ENCODE measurements around the gene U2AF2.

Gene U2AF2

GRCh38 chr19:55667511-55667910 lies 12.7 kb downstream of the U2AF2 start:
- Histone ChIP-seq H3K27me3 (ENCODE audit: insufficient read depth, poor library complexity, severe bottlenecking) (no peaks in the 10 kb centered on the region), H3K27ac (ENCODE audit: poor library complexity, severe bottlenecking) (no peak overlapping the region), H3K36me3 (ENCODE audit: low read depth) (peaks cover 83% of the 10 kb centered on the region), H3K9me3 (ENCODE audit: severe bottlenecking) (no peaks in the 10 kb centered on the region), H3K4me1 (ENCODE audit: insufficient read depth, poor library complexity, severe bottlenecking) (no peaks in the 10 kb centered on the region), H3K4me3 (ENCODE audit: severe bottlenecking) (no peak overlapping the region)
- ATAC-seq (ENCODE audit: low read depth) (no peak), DNase-seq (ENCODE audit: low spot score) (no peak)
- no peak for TF ChIP-seq CTCF (IDR thresholded peaks at IDR 0.05; ENCODE audit: poor library complexity, severe bottlenecking)

- DNase-seq (ENCODE audit: low spot score) (no peak), ATAC-seq (ENCODE audit: low read depth) (peak; percentile 56; the same call in 2 of the 3 replicates)
- Histone ChIP-seq H3K27me3 (ENCODE audit: insufficient read depth, poor library complexity, severe bottlenecking) (no peaks in the 10 kb centered on the region), H3K4me1 (ENCODE audit: insufficient read depth, poor library complexity, severe bottlenecking) (no peaks in the 10 kb centered on the region), H3K9me3 (ENCODE audit: severe bottlenecking) (no peaks in the 10 kb centered on the region), H3K36me3 (ENCODE audit: low read depth) (peaks cover 83% of the 10 kb centered on the region), H3K4me3 (ENCODE audit: severe bottlenecking) (no peak overlapping the region), H3K27ac (ENCODE audit: poor library complexity, severe bottlenecking) (no peak overlapping the region)
- no peak for TF ChIP-seq CTCF (IDR thresholded peaks at IDR 0.05; ENCODE audit: poor library complexity, severe bottlenecking)
Measured at GRCh38 chr19:55667958-55668357, 13.1 kb downstream of the U2AF2 start.

- Histone ChIP-seq H3K27me3 (ENCODE audit: insufficient read depth, poor library complexity, severe bottlenecking) (no peaks in the 10 kb centered on the region), H3K4me1 (ENCODE audit: insufficient read depth, poor library complexity, severe bottlenecking) (no peaks in the 10 kb centered on the region), H3K27ac (ENCODE audit: poor library complexity, severe bottlenecking) (no peak overlapping the region), H3K36me3 (ENCODE audit: low read depth) (peaks cover 83% of the 10 kb centered on the region), H3K9me3 (ENCODE audit: severe bottlenecking) (no peaks in the 10 kb centered on the region), H3K4me3 (ENCODE audit: severe bottlenecking) (no peak overlapping the region)
- ATAC-seq (ENCODE audit: low read depth) (no peak), DNase-seq (ENCODE audit: low spot score) (no peak)
- no peak for TF ChIP-seq CTCF (IDR thresholded peaks at IDR 0.05; ENCODE audit: poor library complexity, severe bottlenecking)
Measured at GRCh38 chr19:55668603-55669348, 13.9 kb downstream of the U2AF2 start.

GRCh38 chr19:55669418-55670279 lies 14.8 kb downstream of the U2AF2 start:
- no peak for ATAC-seq (ENCODE audit: low read depth)

More at GRCh38 chr19:55669418-55670279, 14.8 kb downstream of the U2AF2 start:
- no peak for DNase-seq (ENCODE audit: low spot score)
- TF ChIP-seq CTCF (IDR thresholded peaks at IDR 0.05; ENCODE audit: poor library complexity, severe bottlenecking), result no peak
- Histone ChIP-seq H3K27ac (ENCODE audit: poor library complexity, severe bottlenecking) (no peak overlapping the region), H3K4me1 (ENCODE audit: insufficient read depth, poor library complexity, severe bottlenecking) (no peaks in the 10 kb centered on the region), H3K36me3 (ENCODE audit: low read depth) (peaks cover 80% of the 10 kb centered on the region), H3K9me3 (ENCODE audit: severe bottlenecking) (no peaks in the 10 kb centered on the region), H3K4me3 (ENCODE audit: severe bottlenecking) (no peak overlapping the region), H3K27me3 (ENCODE audit: insufficient read depth, poor library complexity, severe bottlenecking) (no peaks in the 10 kb centered on the region)

All from RWPE2 (cell line).